Left lung (tissue), 10 donors: ENCODE results near the gene KAZALD1. TPM values are rescaled to one million over a fixed set of nuclear protein-coding genes. Genes with fewer than 3 reads are reported as not detected.

Source experiments
- ATAC-seq: fragments of 200-7000 bp; cut with Tn5 transposase; one replicate; pipeline ENCODE4 v1.9.1; 2020; ENCODE audit warnings: moderate library complexity
- DNase-seq, 4 donors: peaks; one replicate each; pipeline ENCODE4 v3.0.0-alpha.2; 2013 to 2020
- H3K27ac ChIP-seq, 2 donors: fragments of 200-600 bp; sonication (generic) in 1 of 2; one replicate each; pipeline versions ENCODE4 v1.5.0 to v1.8.0; 2020 to 2021
- H3K27me3 ChIP-seq, 2 donors: fragments of 200-600 bp; sonication (generic) in 1 of 2; one replicate each; pipeline versions ENCODE4 v1.5.0 to v1.8.0; 2020 to 2021
- H3K36me3 ChIP-seq, 2 donors: fragments of 200-600 bp; sonication (generic) in 1 of 2; one replicate each; pipeline versions ENCODE4 v1.5.0 to v1.8.0; 2020 to 2021
- H3K4me1 ChIP-seq, 2 donors: fragments of 200-600 bp; one replicate each; pipeline ENCODE4 v1.8.0; 2021
- H3K4me3 ChIP-seq, 2 donors: fragments of 200-600 bp; sonication (generic) in 1 of 2; one replicate each; pipeline versions ENCODE4 v1.5.0 to v1.8.0; 2020 to 2021; ENCODE audit warnings: mild to moderate bottlenecking in 1 of 2
- H3K9me3 ChIP-seq, 2 donors: fragments of 200-600 bp; sonication (generic) in 1 of 2; one replicate each; pipeline versions ENCODE4 v1.5.0 to v1.8.0; 2020 to 2021
- CTCF ChIP-seq, 2 donors: fragments of 200-600 bp; sonication (generic) in 1 of 2; IDR thresholded peaks; one replicate each; pipeline versions ENCODE4 v1.5.0 to v1.8.0; 2021; ENCODE audit warnings: antibody characterized with exemption in 2 of 2
- intact Hi-C, 2 donors: fragments of 100-400 bp; cut with DNase I; formaldehyde crosslinking; loops; one replicate each; pipeline versions ENCODE4 v1.11.2 to v1.14.2; 2022
- polyA plus RNA-seq, 6 donors: library from polyadenylated mRNA; unstranded; fragments of 120-200 nt; gene quantifications; one replicate each; pipeline ENCODE4 v1.2.1, GENCODE V29; 2013; ENCODE audit not compliant: insufficient read length in 6 of 6
- total RNA-seq, 2 donors: library from RNA; stranded (reverse); fragmentation: NEBNext Ultra II Directional; extraction: Animal tissue kit (Norgen Biotek cat#: 25700); gene quantifications; one replicate each; pipeline ENCODE4 v1.2.1, GENCODE V29; 2021
- donor health status: DM: no; HTN: yes; CAD: no.
- donor health status: DM: no; HTN: no; CAD: no.

Gene KAZALD1
- total and polyA plus RNA-seq, 8 donors, result 7.1 to 17.0 (median 12.0) TPM

GRCh38 chr10:101014230-101014884 lies 47.4 kb upstream of the KAZALD1 start:
- peak; percentile 50 to 95 (median 76) for DNase-seq
- intact Hi-C loops, result no loop called here

GRCh38 chr10:101014966-101015581 lies 46.7 kb upstream of the KAZALD1 start:
- Histone ChIP-seq H3K27me3 (peaks cover 0 to 33% of the 10 kb centered on the region in 2 donors), H3K4me1 (peaks cover 4 to 39% of the 10 kb centered on the region in 2 donors), H3K4me3 (no peak overlapping the region), H3K36me3 (no peaks in the 10 kb centered on the region), H3K9me3 (no peaks in the 10 kb centered on the region), H3K27ac (no peak overlapping the region)
- DNase-seq (peak in 1 of 4 donors; percentile 12), ATAC-seq (no peak)
- TF ChIP-seq CTCF (IDR thresholded peaks at IDR 0.05), result no peak
- intact Hi-C loops, result no loop called here

More at GRCh38 chr10:101014230-101014884, 47.4 kb upstream of the KAZALD1 start:
- ATAC-seq, result peak; percentile 80
- H3K4me1 ChIP-seq, result peaks cover 4 to 39% of the 10 kb centered on the region in 2 donors
- peak; percentile 76 to 91 for TF ChIP-seq CTCF (IDR thresholded peaks at IDR 0.05)
- no peaks in the 10 kb centered on the region for H3K36me3 ChIP-seq
- H3K27me3 ChIP-seq, result peaks cover 0 to 33% of the 10 kb centered on the region in 2 donors
- H3K4me3 ChIP-seq, result no peak overlapping the region
- H3K9me3 ChIP-seq, result no peaks in the 10 kb centered on the region
- no peak overlapping the region for H3K27ac ChIP-seq

GRCh38 chr10:101015582-101015973 lies 46.2 kb upstream of the KAZALD1 start:
- no peak for TF ChIP-seq CTCF (IDR thresholded peaks at IDR 0.05)
- ATAC-seq (no peak), DNase-seq (peak in 1 of 4 donors; percentile 73)
- Histone ChIP-seq H3K9me3 (no peaks in the 10 kb centered on the region), H3K27ac (no peak overlapping the region), H3K36me3 (no peaks in the 10 kb centered on the region), H3K4me3 (no peak overlapping the region), H3K4me1 (peaks cover 4 to 39% of the 10 kb centered on the region in 2 donors), H3K27me3 (peaks cover 0 to 33% of the 10 kb centered on the region in 2 donors)
- intact Hi-C loops, result no loop called here

- TF ChIP-seq CTCF (IDR thresholded peaks at IDR 0.05), result no peak
- intact Hi-C loops, result no loop called here
- H3K4me3 ChIP-seq, result no peak overlapping the region
- peaks cover 0 to 33% of the 10 kb centered on the region in 2 donors for H3K27me3 ChIP-seq
- H3K36me3 ChIP-seq, result no peaks in the 10 kb centered on the region
- H3K4me1 ChIP-seq, result peaks cover 4 to 39% of the 10 kb centered on the region in 2 donors
- H3K27ac ChIP-seq, result no peak overlapping the region
- no peak for ATAC-seq
- H3K9me3 ChIP-seq, result no peaks in the 10 kb centered on the region
- peak in 1 of 4 donors; percentile 15 for DNase-seq
Observed at GRCh38 chr10:101016814-101017213, 45.0 kb upstream of the KAZALD1 start.

- ATAC-seq, result no peak
Observed at GRCh38 chr10:101018118-101018599, 43.6 kb upstream of the KAZALD1 start.

More at GRCh38 chr10:101018118-101018599, 43.6 kb upstream of the KAZALD1 start:
- DNase-seq, result peak in 1 of 4 donors; percentile 57
- TF ChIP-seq CTCF (IDR thresholded peaks at IDR 0.05), result no peak
- H3K4me3 ChIP-seq, result no peak overlapping the region
- no peak overlapping the region for H3K27ac ChIP-seq
- intact Hi-C loops, result no loop called here
- H3K36me3 ChIP-seq, result no peaks in the 10 kb centered on the region
- H3K27me3 ChIP-seq, result peaks cover 0 to 33% of the 10 kb centered on the region in 2 donors
- H3K4me1 ChIP-seq, result peaks cover under 1 to 25% of the 10 kb centered on the region in 2 donors
- no peaks in the 10 kb centered on the region for H3K9me3 ChIP-seq
